Left lung (tissue), 10 donors: ENCODE measurements around the gene MOK. TPM values are rescaled to one million over a fixed set of nuclear protein-coding genes. Genes with fewer than 3 reads are reported as not detected.

Experiments
- ATAC-seq: fragments of 200-7000 bp; cut with Tn5 transposase; one replicate; pipeline ENCODE4 v1.9.1; 2020; ENCODE audit warnings: moderate library complexity
- DNase-seq, 4 donors: peaks; one replicate each; pipeline ENCODE4 v3.0.0-alpha.2; 2013 to 2020
- H3K27ac ChIP-seq, 2 donors: fragments of 200-600 bp; sonication (generic) in 1 of 2; one replicate each; pipeline versions ENCODE4 v1.5.0 to v1.8.0; 2020 to 2021
- H3K27me3 ChIP-seq, 2 donors: fragments of 200-600 bp; sonication (generic) in 1 of 2; one replicate each; pipeline versions ENCODE4 v1.5.0 to v1.8.0; 2020 to 2021
- H3K36me3 ChIP-seq, 2 donors: fragments of 200-600 bp; sonication (generic) in 1 of 2; one replicate each; pipeline versions ENCODE4 v1.5.0 to v1.8.0; 2020 to 2021
- H3K4me1 ChIP-seq, 2 donors: fragments of 200-600 bp; one replicate each; pipeline ENCODE4 v1.8.0; 2021
- H3K4me3 ChIP-seq, 2 donors: fragments of 200-600 bp; sonication (generic) in 1 of 2; one replicate each; pipeline versions ENCODE4 v1.5.0 to v1.8.0; 2020 to 2021; ENCODE audit warnings: mild to moderate bottlenecking in 1 of 2
- H3K9me3 ChIP-seq, 2 donors: fragments of 200-600 bp; sonication (generic) in 1 of 2; one replicate each; pipeline versions ENCODE4 v1.5.0 to v1.8.0; 2020 to 2021
- CTCF ChIP-seq, 2 donors: fragments of 200-600 bp; sonication (generic) in 1 of 2; IDR thresholded peaks; one replicate each; pipeline versions ENCODE4 v1.5.0 to v1.8.0; 2021; ENCODE audit warnings: antibody characterized with exemption in 2 of 2
- intact Hi-C, 2 donors: fragments of 100-400 bp; cut with DNase I; formaldehyde crosslinking; loops; one replicate each; pipeline versions ENCODE4 v1.11.2 to v1.14.2; 2022
- polyA plus RNA-seq, 6 donors: library from polyadenylated mRNA; unstranded; fragments of 120-200 nt; gene quantifications; one replicate each; pipeline ENCODE4 v1.2.1, GENCODE V29; 2013; ENCODE audit not compliant: insufficient read length in 6 of 6
- total RNA-seq, 2 donors: library from RNA; stranded (reverse); fragmentation: NEBNext Ultra II Directional; extraction: Animal tissue kit (Norgen Biotek cat#: 25700); gene quantifications; one replicate each; pipeline ENCODE4 v1.2.1, GENCODE V29; 2021
- donor health status: DM: no; HTN: yes; CAD: no.
- donor health status: DM: no; HTN: no; CAD: no.

The MOK gene
- total and polyA plus RNA-seq, 8 donors: 8.7 to 39.0 (median 27.3) TPM

- no peak for ATAC-seq
- Histone ChIP-seq H3K9me3 (no peaks in the 10 kb centered on the region), H3K27me3 (no peaks in the 10 kb centered on the region), H3K27ac (no peak overlapping the region), H3K4me3 (no peak overlapping the region), H3K4me1 (no peaks in the 10 kb centered on the region), H3K36me3 (no peaks in the 10 kb centered on the region)
- no peak for TF ChIP-seq CTCF (IDR thresholded peaks at IDR 0.05)
- no peak for DNase-seq
- intact Hi-C loops: no loop called here
Measured at GRCh38 chr14:102264775-102265174, 40.2 kb downstream of the MOK start.

DNA sequence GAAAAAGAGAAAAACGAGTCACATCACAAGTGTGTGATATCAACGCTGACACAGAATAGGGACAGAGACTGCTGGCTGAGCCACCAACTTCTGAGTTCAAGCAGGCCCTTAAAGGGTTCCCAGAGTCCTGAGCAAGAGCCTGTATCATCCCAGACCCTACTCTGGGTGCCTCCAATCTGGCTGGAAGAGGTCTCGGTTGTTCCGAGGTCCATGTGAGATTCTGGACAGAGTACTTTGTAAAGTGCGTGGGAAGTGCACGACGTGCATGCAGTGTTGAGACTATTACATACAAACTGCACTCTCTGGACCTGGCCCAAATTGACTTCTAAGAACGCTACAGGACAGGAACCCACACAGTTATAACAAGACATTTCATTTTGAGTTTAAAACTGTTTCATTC lies 40.6 kb downstream of the MOK start:
- TF ChIP-seq CTCF (IDR thresholded peaks at IDR 0.05): no peak
- H3K4me3 ChIP-seq: no peak overlapping the region
- no peaks in the 10 kb centered on the region for H3K9me3 ChIP-seq
- H3K27me3 ChIP-seq: no peaks in the 10 kb centered on the region
- DNase-seq (no peak), ATAC-seq (no peak)
- no peaks in the 10 kb centered on the region for H3K4me1 ChIP-seq
- H3K36me3 ChIP-seq: no peaks in the 10 kb centered on the region
- intact Hi-C loops: no loop called here
- H3K27ac ChIP-seq: no peak overlapping the region

GRCh38 chr14:102262929-102263462 lies 42.0 kb downstream of the MOK start:
- no peak for TF ChIP-seq CTCF (IDR thresholded peaks at IDR 0.05)
- H3K36me3 ChIP-seq: no peaks in the 10 kb centered on the region
- intact Hi-C loops: no loop called here
- ATAC-seq: no peak
- H3K4me1 ChIP-seq: no peaks in the 10 kb centered on the region
- H3K4me3 ChIP-seq: no peak overlapping the region
- H3K9me3 ChIP-seq: no peaks in the 10 kb centered on the region
- peak in 1 of 4 donors; percentile 46 for DNase-seq
- no peak overlapping the region for H3K27ac ChIP-seq
- no peaks in the 10 kb centered on the region for H3K27me3 ChIP-seq

DNA sequence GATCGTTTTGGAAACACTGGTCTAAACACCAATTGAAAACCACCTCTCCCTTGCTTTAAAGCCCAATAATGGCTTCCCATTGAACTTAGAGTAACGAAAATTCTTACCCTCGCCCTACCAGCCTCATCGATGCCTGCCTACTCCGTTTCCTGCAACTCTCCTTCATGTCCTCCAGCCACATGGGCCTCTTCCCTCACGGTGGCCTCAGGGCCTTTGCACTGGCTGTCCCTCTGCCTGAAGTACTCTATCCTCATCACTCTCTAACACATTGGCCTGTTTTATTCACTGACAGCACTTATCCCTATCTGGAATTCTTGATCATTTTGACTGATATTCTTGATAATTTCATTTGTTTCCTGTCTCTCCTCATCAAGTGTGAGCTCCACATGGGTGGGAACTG lies 46.8 kb downstream of the MOK start:
- Histone ChIP-seq H3K4me3 (no peak overlapping the region), H3K9me3 (no peaks in the 10 kb centered on the region), H3K27ac (no peak overlapping the region), H3K27me3 (no peaks in the 10 kb centered on the region), H3K36me3 (no peaks in the 10 kb centered on the region), H3K4me1 (no peaks in the 10 kb centered on the region)
- ATAC-seq: no peak
- intact Hi-C loops: no loop called here
- TF ChIP-seq CTCF (IDR thresholded peaks at IDR 0.05): no peak
- no peak for DNase-seq

GRCh38 chr14:102256716-102257115 lies 48.2 kb downstream of the MOK start:
- DNase-seq (peak in 2 of 4 donors; percentile 37 to 41), ATAC-seq (no peak)
- no peaks in the 10 kb centered on the region for H3K27me3 ChIP-seq
- H3K27ac ChIP-seq: no peak overlapping the region
- no peaks in the 10 kb centered on the region for H3K9me3 ChIP-seq
- no peak for TF ChIP-seq CTCF (IDR thresholded peaks at IDR 0.05)
- H3K36me3 ChIP-seq: no peaks in the 10 kb centered on the region
- intact Hi-C loops: no loop called here
- no peak overlapping the region for H3K4me3 ChIP-seq
- H3K4me1 ChIP-seq: no peaks in the 10 kb centered on the region
